Caco-2 (cell line): Measurements from ENCODE around the gene GLIS1. TPM values are rescaled to one million over a fixed set of nuclear protein-coding genes. Genes with fewer than 3 reads are reported as not detected.

Source experiments
- BruUV-seq: library from RNA; stranded (reverse); fragments of 400-500 nt; replicated peaks from 2 replicates; lab custom pipeline; 2021; lab: Mats Ljungman, UMichigan
- CTCF ChIA-PET: fragments of 300-600 bp; sonication (Branson Sonifier 250); formaldehyde crosslinking; loops from one replicate; lab custom pipeline; 2022; ENCODE audit warnings: antibody characterized with exemption; lab: Charles Lee
- POLR2A ChIA-PET: fragments of 300-600 bp; sonication (Branson Sonifier 250); formaldehyde crosslinking; loops from one replicate; lab custom pipeline; 2022; ENCODE audit warnings: antibody characterized with exemption; lab: Charles Lee
- DNase-seq, 2 experiments: peaks; one replicate each; pipeline versions ENCODE4 v3.0.0 to v3.0.0-alpha.2; 2020 to 2022
- H3K27me3 ChIP-seq: replicated peaks from 2 replicates; pipeline ENCODE4 v1.6.0; 2011; ENCODE audit warnings: low read length; ENCODE audit not compliant: control insufficient read depth, insufficient read depth
- H3K36me3 ChIP-seq: 2 replicates; pipeline ENCODE4 v1.5.1; 2011; ENCODE audit warnings: low read length; ENCODE audit not compliant: control insufficient read depth, insufficient read depth
- H3K4me1 ChIP-seq: fragments of 250-450 bp; sonication (Bioruptor Pico); 2 replicates; pipeline ENCODE4 v1.5.1; 2020; ENCODE audit warnings: mild to moderate bottlenecking
- H3K4me3 ChIP-seq: 2 replicates; pipeline ENCODE4 v1.5.1; 2011; ENCODE audit warnings: low read depth, mild to moderate bottlenecking, control low read depth, low read length
- H3K9me3 ChIP-seq: fragments of 250-450 bp; sonication (Bioruptor Pico); 2 replicates; pipeline ENCODE4 v1.5.1; 2020; ENCODE audit warnings: mild to moderate bottlenecking, moderate library complexity
- H3K27ac Mint-ChIP-seq: one replicate; pipeline ENCODE4 v1.8.0; 2022; ENCODE audit warnings: mixed read lengths; ENCODE audit not compliant: unreplicated experiment
- H3K27me3 Mint-ChIP-seq: one replicate; pipeline ENCODE4 v1.8.0; 2022; ENCODE audit warnings: mixed read lengths; ENCODE audit not compliant: insufficient read depth, unreplicated experiment
- H3K36me3 Mint-ChIP-seq: one replicate; pipeline ENCODE4 v1.8.0; 2022; ENCODE audit warnings: mild to moderate bottlenecking, mixed read lengths; ENCODE audit not compliant: insufficient read depth, unreplicated experiment
- H3K4me1 Mint-ChIP-seq: one replicate; pipeline ENCODE4 v1.8.0; 2022; ENCODE audit warnings: low read depth, mixed read lengths; ENCODE audit not compliant: unreplicated experiment
- H3K4me3 Mint-ChIP-seq: one replicate; pipeline ENCODE4 v1.8.0; 2022; ENCODE audit warnings: mild to moderate bottlenecking, moderate library complexity, mixed read lengths; ENCODE audit not compliant: unreplicated experiment
- H3K9me3 Mint-ChIP-seq: one replicate; pipeline ENCODE4 v1.8.0; 2022; ENCODE audit warnings: mixed read lengths; ENCODE audit not compliant: unreplicated experiment
- CTCF ChIP-seq, 2 experiments: fragments of 200-600 bp in 1 of 2; IDR thresholded peaks; 1 replicate in 1 of 2; 2 replicates in 1 of 2; pipeline versions ENCODE4 v1.5.1 to v1.8.0; 2011 to 2022; ENCODE audit warnings: antibody characterized with exemption in 1 of 2, control low read depth in 1 of 2, inconsistent platforms in 1 of 2, low read depth in 1 of 2, low read length in 1 of 2, mild to moderate bottlenecking in 1 of 2, moderate library complexity in 1 of 2; ENCODE audit not compliant: insufficient read depth in 1 of 2, severe bottlenecking in 1 of 2, unreplicated experiment in 1 of 2
- intact Hi-C: fragments of 100-400 bp; cut with micrococcal nuclease; formaldehyde crosslinking; loops from one replicate; pipeline ENCODE4 v1.10.0; 2022; ENCODE audit not compliant: unreplicated experiment
- total RNA-seq: library from RNA; stranded (reverse); gene quantifications from 2 replicates; pipeline ENCODE4 v1.2.3, GENCODE V29; 2022

GLIS1 gene
- total RNA-seq, 1 experiment from 2014 or later, result not detected

DNA sequence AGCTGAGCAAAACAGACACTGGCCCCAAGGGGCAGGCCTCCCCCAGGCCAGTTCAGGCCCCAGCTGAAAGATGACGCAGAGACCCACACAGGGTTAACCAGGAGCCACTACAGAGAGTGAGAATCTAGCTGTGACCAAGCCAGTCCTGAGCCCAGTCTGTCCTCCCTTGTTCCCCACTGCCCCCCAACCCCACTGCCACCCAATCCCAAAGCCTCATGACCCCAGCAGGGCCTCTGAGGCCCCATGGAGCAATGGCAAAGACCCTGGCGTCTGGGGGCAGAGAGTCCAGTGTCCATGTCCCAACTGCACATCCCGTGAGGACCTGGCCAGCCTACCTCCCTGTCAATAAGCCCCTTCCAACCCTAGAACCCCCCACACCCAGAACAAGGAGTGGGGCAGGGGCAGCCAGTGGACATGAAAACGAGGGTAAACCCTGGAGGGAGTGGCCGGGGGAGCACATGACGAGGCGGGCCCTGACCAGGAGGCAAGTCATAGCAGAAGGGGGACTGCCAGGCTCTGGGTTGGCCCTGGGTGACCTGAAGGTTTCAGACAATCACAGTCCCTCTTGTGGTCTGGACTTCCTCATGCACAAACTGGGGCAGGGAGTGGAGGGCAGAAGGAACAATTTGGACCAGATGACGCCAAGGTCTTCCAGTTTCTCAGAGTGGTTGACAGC is 100.5 kb downstream of the GLIS1 start:
- no peak overlapping the region for H3K4me3 Mint-ChIP-seq
- TF ChIP-seq CTCF (IDR thresholded peaks at IDR 0.05; ENCODE audit: insufficient read depth in 1 of 2, low read depth in 1 of 2, low read length in 1 of 2, severe bottlenecking in 1 of 2, unreplicated experiment in 1 of 2), result no peak
- DNase-seq, result no peak
- H3K27me3 ChIP-seq, result no peaks in the 10 kb centered on the region
- no peaks in the 10 kb centered on the region for H3K9me3 Mint-ChIP-seq
- no peaks in the 10 kb centered on the region for H3K9me3 ChIP-seq
- no peaks in the 10 kb centered on the region for H3K4me1 Mint-ChIP-seq
- no peaks in the 10 kb centered on the region for H3K36me3 Mint-ChIP-seq
- BruUV-seq, result no TSS peak
- POLR2A ChIA-PET, result no interaction called here
- intact Hi-C loops, result no loop called here
- CTCF ChIA-PET, result no interaction called here
- H3K36me3 ChIP-seq, result no peaks in the 10 kb centered on the region
- H3K27me3 Mint-ChIP-seq, result peaks cover 3% of the 10 kb centered on the region
- no peaks in the 10 kb centered on the region for H3K4me1 ChIP-seq
- H3K27ac Mint-ChIP-seq, result no peak overlapping the region
- H3K4me3 ChIP-seq, result no peak overlapping the region

DNA sequence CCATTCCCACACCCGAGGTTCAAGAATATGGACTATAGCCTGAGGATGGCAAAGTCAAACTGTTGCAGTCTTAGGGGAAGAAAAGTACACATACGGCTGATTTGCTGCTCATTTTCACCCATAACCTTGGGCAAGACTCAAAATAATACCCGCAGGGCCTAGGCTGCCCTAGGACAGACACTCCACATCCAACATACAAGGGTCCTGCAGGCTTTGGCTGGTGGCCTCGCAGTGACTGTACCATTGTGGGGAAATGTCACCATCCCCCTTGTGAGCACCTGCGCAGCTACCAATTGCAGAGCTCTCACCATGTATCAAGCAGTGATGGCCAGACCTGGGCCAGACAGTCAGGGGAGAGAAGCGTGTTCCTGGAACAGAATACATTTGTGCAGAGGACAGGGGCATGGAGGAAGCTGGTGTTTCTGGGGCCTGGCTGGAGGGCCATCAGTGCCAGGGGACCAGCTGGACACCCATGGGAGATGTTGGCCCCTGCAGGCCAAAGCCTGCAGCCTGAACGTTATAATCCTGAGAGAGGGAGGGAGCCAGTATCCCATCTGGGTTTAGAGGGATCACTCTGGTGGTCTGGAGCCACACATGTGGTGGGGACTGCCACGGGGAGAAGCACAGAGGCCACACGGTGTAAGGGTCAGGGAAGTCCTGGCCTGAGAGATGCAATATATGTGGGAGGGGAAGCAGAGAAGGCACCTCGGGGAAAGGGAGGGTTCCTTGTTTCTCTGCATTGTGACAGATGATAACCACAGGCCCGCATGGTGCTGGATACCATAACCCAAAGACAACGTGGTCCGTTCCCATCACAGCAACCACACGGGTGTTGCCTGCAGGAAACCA is 101.2 kb downstream of the GLIS1 start:
- no peaks in the 10 kb centered on the region for H3K4me1 ChIP-seq
- ChIA-PET CTCF (interaction anchor here (1.3 kb wide), 1 partner anchor 152 kb away, joined by 10 read pairs; no protein-coding TSS in a partner anchor), POLR2A (no interaction called here)
- TF ChIP-seq CTCF (IDR thresholded peaks at IDR 0.05; ENCODE audit: insufficient read depth in 1 of 2, low read depth in 1 of 2, low read length in 1 of 2, severe bottlenecking in 1 of 2, unreplicated experiment in 1 of 2), result no peak
- H3K27me3 ChIP-seq, result no peaks in the 10 kb centered on the region
- no peaks in the 10 kb centered on the region for H3K36me3 ChIP-seq
- Mint-ChIP-seq H3K4me3 (no peak overlapping the region), H3K27ac (no peak overlapping the region), H3K9me3 (no peaks in the 10 kb centered on the region), H3K27me3 (peaks cover 3% of the 10 kb centered on the region), H3K36me3 (no peaks in the 10 kb centered on the region), H3K4me1 (no peaks in the 10 kb centered on the region)
- DNase-seq, result no peak
- H3K4me3 ChIP-seq, result no peak overlapping the region
- no peaks in the 10 kb centered on the region for H3K9me3 ChIP-seq
- no TSS peak for BruUV-seq
- intact Hi-C loops, result no loop called here

DNA sequence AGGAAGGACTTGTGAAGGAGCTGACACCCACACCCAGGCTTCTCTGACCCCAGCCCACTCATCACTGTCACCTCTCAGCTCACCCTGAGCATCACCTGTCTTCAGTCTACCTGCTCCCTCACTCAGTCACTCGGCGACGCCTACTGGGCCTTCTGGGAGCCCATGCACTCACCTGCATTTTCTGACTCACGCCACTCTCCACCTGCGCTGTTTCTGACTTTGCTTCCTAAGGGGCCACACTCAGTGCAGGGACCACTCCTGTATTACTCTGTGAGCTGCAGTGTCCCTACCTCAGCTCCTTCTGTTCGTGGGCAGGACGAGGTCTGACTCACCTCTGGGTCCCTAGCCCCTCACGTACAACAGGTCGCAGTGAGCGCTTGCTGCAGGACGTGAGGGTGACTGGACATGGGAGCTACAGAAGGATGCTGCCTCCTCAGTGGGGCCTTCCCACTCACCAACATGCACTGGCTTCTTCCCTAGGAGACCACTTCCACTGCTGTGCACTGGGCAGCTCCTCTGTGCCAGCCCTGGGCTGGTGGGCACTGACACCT is 102.3 kb downstream of the GLIS1 start:
- H3K27me3 Mint-ChIP-seq, result peaks cover 3% of the 10 kb centered on the region
- no peak overlapping the region for H3K27ac Mint-ChIP-seq
- CTCF ChIA-PET, result interaction anchor here (1.3 kb wide), 1 partner anchor 151 kb away, joined by 10 read pairs; no protein-coding TSS in a partner anchor
- POLR2A ChIA-PET, result no interaction called here
- Histone ChIP-seq H3K27me3 (no peaks in the 10 kb centered on the region), H3K9me3 (no peaks in the 10 kb centered on the region), H3K4me3 (no peak overlapping the region), H3K36me3 (no peaks in the 10 kb centered on the region), H3K4me1 (no peaks in the 10 kb centered on the region)
- no peaks in the 10 kb centered on the region for H3K4me1 Mint-ChIP-seq
- no TSS peak for BruUV-seq
- intact Hi-C loops, result loop anchor here (1.0 kb wide), 1 partner anchor 151 kb away; no protein-coding TSS in a partner anchor
- TF ChIP-seq CTCF (IDR thresholded peaks at IDR 0.05; ENCODE audit: insufficient read depth in 1 of 2, low read depth in 1 of 2, low read length in 1 of 2, severe bottlenecking in 1 of 2, unreplicated experiment in 1 of 2), result no peak
- no peaks in the 10 kb centered on the region for H3K36me3 Mint-ChIP-seq
- DNase-seq, result peak; percentile 26 to 41
- H3K9me3 Mint-ChIP-seq, result no peaks in the 10 kb centered on the region
- no peak overlapping the region for H3K4me3 Mint-ChIP-seq
